ENCODE measurements around the gene CFAP221. TPM values are rescaled to one million over a fixed set of nuclear protein-coding genes. Genes with fewer than 3 reads are reported as not detected.

Gene CFAP221
- polyA plus RNA-seq, 1 donor (not counting 4 experiments of a cell fraction or from before 2014, with no cell fraction given), result not detected

DNA sequence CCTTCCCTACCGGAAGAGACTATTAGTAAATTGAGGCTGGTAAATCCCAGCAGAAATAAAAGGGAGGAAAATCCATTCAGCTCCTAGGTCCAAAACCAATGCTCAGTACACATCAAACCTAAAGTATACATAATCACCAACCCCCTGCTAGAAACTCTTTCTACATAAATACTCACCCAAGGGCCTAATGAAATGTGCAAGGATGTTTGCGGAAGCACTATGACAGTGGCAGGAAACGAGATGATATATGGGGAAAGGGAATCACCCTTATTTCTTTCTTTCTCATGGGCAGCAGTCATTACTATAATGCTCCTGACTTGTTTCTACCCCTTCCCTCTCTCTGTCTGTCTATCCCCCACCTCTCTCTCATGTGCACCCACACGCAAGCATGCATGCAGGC is 18.6 kb upstream of the CFAP221 start:
- H3K9ac ChIP-seq (ENCODE audit: control insufficient read depth, extremely low read depth, insufficient read depth, low read length), result no peak overlapping the region
- no peak overlapping the region for H3K27ac ChIP-seq (ENCODE audit: control insufficient read depth, insufficient read depth, low read length)
- H3K9me1 ChIP-seq (ENCODE audit: control insufficient read depth, extremely low read depth, insufficient read depth, low read length), result no peaks in the 10 kb centered on the region
- peaks cover 41% of the 10 kb centered on the region for H3K27me3 ChIP-seq (ENCODE audit: control insufficient read depth, extremely low read depth, insufficient read depth, low read length)
- DNase-seq (ENCODE audit: low read depth, low spot score), result no peak
- no peak overlapping the region for H2AFZ ChIP-seq (ENCODE audit: control insufficient read depth, low read length)
- H4K20me1 ChIP-seq (ENCODE audit: control insufficient read depth, extremely low read depth, insufficient read depth, low read length), result no peaks in the 10 kb centered on the region
- TF ChIP-seq, protein P1, sequence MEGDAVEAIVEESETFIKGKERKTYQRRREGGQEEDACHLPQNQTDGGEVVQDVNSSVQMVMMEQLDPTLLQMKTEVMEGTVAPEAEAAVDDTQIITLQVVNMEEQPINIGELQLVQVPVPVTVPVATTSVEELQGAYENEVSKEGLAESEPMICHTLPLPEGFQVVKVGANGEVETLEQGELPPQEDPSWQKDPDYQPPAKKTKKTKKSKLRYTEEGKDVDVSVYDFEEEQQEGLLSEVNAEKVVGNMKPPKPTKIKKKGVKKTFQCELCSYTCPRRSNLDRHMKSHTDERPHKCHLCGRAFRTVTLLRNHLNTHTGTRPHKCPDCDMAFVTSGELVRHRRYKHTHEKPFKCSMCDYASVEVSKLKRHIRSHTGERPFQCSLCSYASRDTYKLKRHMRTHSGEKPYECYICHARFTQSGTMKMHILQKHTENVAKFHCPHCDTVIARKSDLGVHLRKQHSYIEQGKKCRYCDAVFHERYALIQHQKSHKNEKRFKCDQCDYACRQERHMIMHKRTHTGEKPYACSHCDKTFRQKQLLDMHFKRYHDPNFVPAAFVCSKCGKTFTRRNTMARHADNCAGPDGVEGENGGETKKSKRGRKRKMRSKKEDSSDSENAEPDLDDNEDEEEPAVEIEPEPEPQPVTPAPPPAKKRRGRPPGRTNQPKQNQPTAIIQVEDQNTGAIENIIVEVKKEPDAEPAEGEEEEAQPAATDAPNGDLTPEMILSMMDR (optimal IDR thresholded peaks at IDR 0.05 in 1 of 3, IDR thresholded peaks at IDR 0.05 in 1 of 3, conservative IDR thresholded peaks at IDR 0.05 in 1 of 3; ENCODE audit: extremely low read depth in 1 of 3, insufficient read depth in 2 of 3, low read length in 3 of 3), result no peak
- no peak for TF ChIP-seq EZH2 (IDR thresholded peaks at IDR 0.05; ENCODE audit: low read length)
- dilution Hi-C loops (cut with MboI; ENCODE audit: extremely low pct_ligation_motif_present, low sequenced_read_pairs), result no loop called here
- no peaks in the 10 kb centered on the region for H3K9me3 ChIP-seq (ENCODE audit: control insufficient read depth, low read depth, low read length)
- H3K4me2 ChIP-seq (ENCODE audit: control insufficient read depth, extremely low read depth, insufficient read depth, low read depth, low read length), result no peak overlapping the region
- FAIRE-seq, result no peak
- no peaks in the 10 kb centered on the region for H3K36me3 ChIP-seq (ENCODE audit: control insufficient read depth in 2 of 2, extremely low read depth in 1 of 2, insufficient read depth in 2 of 2, low read length in 2 of 2)
- H3K4me1 ChIP-seq (ENCODE audit: control insufficient read depth, extremely low read depth, insufficient read depth, low read length), result no peaks in the 10 kb centered on the region
- no peak overlapping the region for H3K4me3 ChIP-seq (ENCODE audit: control insufficient read depth in 2 of 3, extremely low read depth in 1 of 3, insufficient read depth in 2 of 3, low read depth in 1 of 3, low read length in 3 of 3)
- H3K79me2 ChIP-seq (ENCODE audit: control insufficient read depth, insufficient read depth, low read length), result no peaks in the 10 kb centered on the region

DNA sequence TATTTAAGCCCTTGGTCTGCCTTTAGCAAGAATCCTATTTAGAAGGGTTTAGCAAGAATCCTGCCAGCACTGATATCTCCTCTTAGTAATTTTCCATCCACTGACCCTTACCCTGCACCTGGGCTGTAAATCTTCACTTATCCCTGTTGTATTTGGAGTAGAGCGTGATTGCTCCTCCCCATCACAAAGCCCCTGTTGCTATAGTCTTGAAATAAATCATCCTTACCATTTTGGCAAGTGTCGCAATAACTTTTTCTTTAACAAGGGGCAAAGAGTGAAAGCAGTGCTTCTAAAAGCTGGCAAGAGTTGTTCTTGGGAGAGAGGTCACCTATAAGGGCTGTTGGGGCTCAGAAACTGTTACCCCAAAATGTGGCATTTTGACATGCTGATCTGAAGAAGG is 16.2 kb upstream of the CFAP221 start:
- Histone ChIP-seq H3K9me3 (ENCODE audit: control insufficient read depth, low read depth, low read length) (no peaks in the 10 kb centered on the region), H3K27me3 (ENCODE audit: control insufficient read depth, extremely low read depth, insufficient read depth, low read length) (peaks cover 29% of the 10 kb centered on the region), H2AFZ (ENCODE audit: control insufficient read depth, low read length) (no peak overlapping the region), H3K4me3 (ENCODE audit: control insufficient read depth in 2 of 3, extremely low read depth in 1 of 3, insufficient read depth in 2 of 3, low read depth in 1 of 3, low read length in 3 of 3) (no peak overlapping the region), H3K27ac (ENCODE audit: control insufficient read depth, insufficient read depth, low read length) (no peak overlapping the region), H3K9me1 (ENCODE audit: control insufficient read depth, extremely low read depth, insufficient read depth, low read length) (no peaks in the 10 kb centered on the region), H3K79me2 (ENCODE audit: control insufficient read depth, insufficient read depth, low read length) (no peaks in the 10 kb centered on the region), H3K4me1 (ENCODE audit: control insufficient read depth, extremely low read depth, insufficient read depth, low read length) (no peaks in the 10 kb centered on the region), H3K9ac (ENCODE audit: control insufficient read depth, extremely low read depth, insufficient read depth, low read length) (no peak overlapping the region), H3K36me3 (ENCODE audit: control insufficient read depth in 2 of 2, extremely low read depth in 1 of 2, insufficient read depth in 2 of 2, low read length in 2 of 2) (no peaks in the 10 kb centered on the region), H4K20me1 (ENCODE audit: control insufficient read depth, extremely low read depth, insufficient read depth, low read length) (no peaks in the 10 kb centered on the region), H3K4me2 (ENCODE audit: control insufficient read depth, extremely low read depth, insufficient read depth, low read depth, low read length) (no peak overlapping the region)
- FAIRE-seq, result no peak
- no peak for DNase-seq (ENCODE audit: low read depth, low spot score)
- TF ChIP-seq, protein P1 (optimal IDR thresholded peaks at IDR 0.05 in 1 of 3, IDR thresholded peaks at IDR 0.05 in 1 of 3, conservative IDR thresholded peaks at IDR 0.05 in 1 of 3; ENCODE audit: extremely low read depth in 1 of 3, insufficient read depth in 2 of 3, low read length in 3 of 3), result no peak
- no peak for TF ChIP-seq EZH2 (IDR thresholded peaks at IDR 0.05; ENCODE audit: low read length)
- dilution Hi-C loops (cut with MboI; ENCODE audit: extremely low pct_ligation_motif_present, low sequenced_read_pairs), result no loop called here

Data from keratinocyte (primary cell).